WI38 (cell line): ENCODE results near the gene SEC22A.

ENCODE experiments used
- H3K4me3 ChIP-seq: 2 replicates; pipeline ENCODE4 v1.5.1; 2011; ENCODE audit warnings: low read depth, mild to moderate bottlenecking, control low read depth, low read length
- CTCF ChIP-seq: IDR thresholded peaks from 2 replicates; pipeline ENCODE4 v1.5.1; 2012; ENCODE audit warnings: low read depth, mild to moderate bottlenecking, control low read depth, low read length

SEC22A gene

GRCh38 chr3:123303976-123304560 is 102.3 kb downstream of the SEC22A start:
- TF ChIP-seq CTCF = no peak
- H3K4me3 ChIP-seq = no peak overlapping the region

- no peak overlapping the region for H3K4me3 ChIP-seq
- no peak for TF ChIP-seq CTCF
These were observed 103.4 kb downstream of the SEC22A start for GRCh38 chr3:123305192-123305591.

DNA sequence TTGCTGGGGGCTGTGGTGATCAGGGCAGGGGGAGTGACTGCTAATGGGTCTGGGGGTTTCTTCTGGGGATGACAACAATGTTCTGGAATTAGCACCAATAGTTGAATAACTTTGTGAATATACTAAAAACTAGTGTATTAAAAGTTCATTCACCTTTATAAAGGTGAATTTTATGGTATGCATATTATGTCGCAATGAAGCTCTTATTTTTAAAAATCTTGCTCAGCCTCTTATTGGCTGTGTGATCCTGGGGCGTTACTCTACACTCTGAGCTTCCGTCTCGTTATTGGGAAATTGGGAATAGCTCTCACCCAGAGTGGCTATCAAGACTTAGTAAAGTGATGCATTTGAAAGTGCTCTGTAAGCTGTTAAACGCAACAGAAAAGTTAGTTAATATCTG is 105.3 kb downstream of the SEC22A start:
- TF ChIP-seq CTCF = no peak
- no peak overlapping the region for H3K4me3 ChIP-seq

GRCh38 chr3:123310186-123310585 is 108.4 kb downstream of the SEC22A start:
- no peak overlapping the region for H3K4me3 ChIP-seq
- no peak for TF ChIP-seq CTCF

DNA sequence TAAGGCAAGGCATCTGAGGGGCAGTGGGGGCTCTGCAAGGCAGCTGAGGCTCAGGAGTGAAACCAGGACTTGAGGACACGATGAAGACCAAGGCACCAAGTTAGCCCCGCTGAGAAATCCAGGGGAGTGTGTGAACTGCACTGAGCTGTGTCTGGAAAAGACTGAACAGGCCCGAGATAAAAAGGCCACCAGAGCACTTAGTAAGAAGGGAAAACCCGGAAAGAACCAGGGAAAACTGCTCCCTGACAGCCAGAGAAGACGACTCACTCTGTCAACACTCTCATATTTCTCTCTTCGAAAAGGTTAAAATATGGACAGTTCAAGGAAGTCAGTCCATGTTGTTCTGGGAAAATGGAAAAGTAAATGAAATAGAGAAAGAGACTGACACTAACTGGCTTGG is 109.0 kb downstream of the SEC22A start:
- TF ChIP-seq CTCF = no peak
- no peak overlapping the region for H3K4me3 ChIP-seq

- TF ChIP-seq CTCF = no peak
- no peak overlapping the region for H3K4me3 ChIP-seq
These were observed 109.5 kb downstream of the SEC22A start for GRCh38 chr3:123311201-123311600.

DNA sequence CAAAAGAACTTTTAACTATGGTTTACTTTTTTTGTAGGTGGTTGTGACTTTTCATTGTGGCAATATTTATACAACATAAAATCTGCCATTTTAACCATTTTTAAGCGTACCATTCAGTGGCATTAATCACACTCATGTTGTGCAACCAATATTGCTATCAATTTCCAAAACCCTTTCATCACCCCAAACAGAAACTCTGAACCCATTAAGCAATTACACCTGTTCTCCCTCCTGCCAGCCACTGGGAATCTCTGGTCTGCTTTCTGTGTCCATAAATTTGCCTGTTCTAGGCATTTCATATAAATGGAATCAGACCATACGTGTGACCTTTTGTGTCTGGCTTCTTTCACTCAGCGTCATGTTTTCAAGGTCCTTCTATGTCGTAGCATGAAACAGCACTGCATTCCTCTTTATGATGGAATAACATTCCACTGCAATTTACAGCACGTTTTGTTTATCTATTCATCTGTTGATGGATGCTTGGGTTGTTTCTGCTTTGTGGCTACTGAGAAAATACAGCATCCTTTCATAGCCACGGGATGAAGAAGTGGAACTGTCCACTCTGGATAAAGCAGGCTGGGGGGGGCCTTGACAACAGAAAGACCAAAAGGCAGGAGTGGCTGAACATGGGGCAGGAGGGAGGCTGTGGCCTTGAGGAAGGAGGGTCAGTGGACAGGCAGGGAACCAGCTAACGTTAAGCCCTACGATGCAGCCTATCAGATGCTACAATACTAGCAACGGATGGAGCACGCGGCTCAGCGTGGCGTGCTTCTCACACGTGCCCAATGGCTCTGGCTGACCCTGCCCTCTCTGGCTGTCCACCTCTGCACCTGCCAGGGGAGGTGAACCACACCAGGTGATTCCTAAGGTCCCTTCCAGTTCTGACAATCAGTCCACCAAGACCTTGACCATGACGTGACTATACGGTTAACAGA is 110.9 kb downstream of the SEC22A start:
- no peak overlapping the region for H3K4me3 ChIP-seq
- no peak for TF ChIP-seq CTCF
